Measurements from ENCODE around the gene MCM10.
"Not testable (repeated sequence)": the region's sequence is repeated elsewhere in the genome, so short reads cannot be mapped to it uniquely, and the experiment has no call there.

Gene MCM10

DNA sequence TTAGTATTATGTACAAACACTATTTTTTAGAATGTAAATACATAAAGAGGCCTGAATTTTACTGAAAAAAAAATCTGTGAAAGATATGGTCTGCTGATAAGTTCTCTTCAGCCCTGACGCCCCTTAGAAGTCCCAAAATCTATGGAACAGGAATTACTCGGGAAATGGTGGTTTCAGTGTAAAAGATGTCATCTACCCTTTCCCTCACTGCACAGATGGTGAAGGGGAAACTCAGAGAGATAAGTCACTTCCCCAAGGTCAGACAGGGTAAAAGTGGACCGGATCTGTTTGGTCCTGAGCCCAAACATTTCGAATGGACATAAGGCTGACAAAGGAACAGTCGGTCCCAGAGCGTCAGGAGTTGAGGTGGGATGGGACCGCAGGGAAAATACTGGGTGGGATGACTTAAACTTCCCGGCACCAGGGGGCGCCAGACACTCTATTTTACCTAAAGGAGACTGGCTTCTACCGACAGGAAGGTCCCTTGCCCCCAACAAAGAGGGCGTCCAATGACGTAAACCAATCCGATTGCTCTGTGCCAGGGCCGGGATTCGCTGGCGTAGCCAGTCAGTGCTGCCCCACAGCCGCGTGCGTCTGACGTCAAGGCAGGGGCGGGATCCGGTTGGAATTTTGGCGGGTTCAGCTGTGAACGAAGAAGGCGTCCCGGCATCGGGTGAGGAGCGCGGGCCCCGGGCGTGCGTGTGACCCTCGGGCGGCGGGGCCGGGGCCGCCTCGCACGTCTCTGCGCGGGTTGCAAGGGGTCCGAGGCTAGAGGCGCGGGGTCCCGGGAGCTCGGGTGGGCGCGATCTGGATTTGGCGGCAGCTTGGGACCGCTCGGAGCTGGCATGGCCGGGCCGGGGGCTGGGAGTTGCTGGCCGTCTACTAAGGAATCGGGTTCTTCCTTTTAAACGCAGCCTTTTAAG is at the start of gene MCM10:
Gene MCM10 (plus strand): TSS at position 625 of the 923 bp plus-strand sequence. CDS start 2,645 bp downstream, outside the sequence.
- peak; percentile 100 for DNase-seq (ENCODE audit: low spot score)

DNA sequence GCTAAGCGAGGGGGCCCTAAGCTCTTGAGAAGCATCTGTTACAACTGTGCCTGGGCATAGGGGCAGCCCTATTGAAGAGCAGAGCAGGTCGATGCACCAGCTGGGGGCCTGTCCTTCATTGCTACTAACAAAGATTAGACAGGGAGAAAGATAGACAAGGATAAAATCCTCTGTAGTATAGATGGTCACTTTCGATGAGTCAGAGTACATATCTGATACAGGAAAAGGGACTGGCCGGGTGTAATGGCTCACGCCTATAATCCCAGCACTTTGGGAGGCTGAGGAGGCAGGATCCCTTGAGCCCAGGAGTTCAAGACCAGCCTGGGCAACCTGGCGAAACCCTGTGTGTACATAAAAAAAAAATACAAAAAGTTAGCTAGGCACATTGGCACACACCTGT is 47.8 kb upstream of the MCM10 start:
- no peak for DNase-seq (ENCODE audit: low spot score)

DNA sequence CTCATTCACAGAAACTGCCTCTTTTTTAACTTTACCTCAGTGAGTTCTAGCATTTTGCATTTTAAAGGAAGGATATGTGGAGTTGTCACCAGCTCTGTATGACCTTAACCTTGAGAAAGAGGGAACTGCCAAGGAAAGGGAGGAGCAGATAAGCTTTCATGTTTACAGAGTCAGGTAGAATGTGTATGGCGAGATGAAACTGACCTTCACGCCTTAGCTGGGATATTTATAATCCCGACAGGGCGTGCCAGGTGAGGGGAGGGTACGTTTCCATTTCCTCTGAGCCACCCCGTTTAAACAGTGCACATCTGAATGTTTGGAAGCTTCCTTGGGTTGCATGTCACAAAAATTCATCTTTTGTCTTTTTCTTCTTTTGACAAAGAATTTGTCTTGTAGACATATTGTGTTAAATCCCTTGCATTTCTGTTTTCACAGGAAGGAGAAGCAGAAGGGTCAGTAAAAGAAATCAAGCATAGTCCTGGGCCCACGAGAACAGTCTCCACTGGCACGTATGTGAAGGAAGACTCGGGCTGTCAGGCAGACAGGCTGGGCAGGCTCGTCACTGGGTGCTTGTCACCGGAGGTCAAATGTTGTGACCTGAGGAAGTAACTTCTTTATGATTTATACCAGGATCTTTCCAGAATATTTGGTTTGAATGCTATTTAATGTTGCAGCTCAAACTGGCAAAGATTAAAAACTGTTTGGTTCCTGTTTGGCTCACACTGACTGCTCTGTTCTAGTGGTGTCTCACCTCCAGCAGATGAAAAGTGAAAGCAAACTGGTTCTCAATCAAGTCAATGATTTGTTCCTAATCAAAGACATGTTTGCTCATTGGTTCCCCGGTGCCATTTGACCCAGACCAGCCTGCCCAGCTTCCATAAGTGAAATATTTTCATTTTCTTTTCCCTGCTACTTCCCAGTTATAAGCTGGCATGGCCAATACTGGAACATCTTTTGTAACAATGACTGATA is 45.2 kb upstream of the MCM10 start:
- no peak for DNase-seq (ENCODE audit: low spot score)

DNA sequence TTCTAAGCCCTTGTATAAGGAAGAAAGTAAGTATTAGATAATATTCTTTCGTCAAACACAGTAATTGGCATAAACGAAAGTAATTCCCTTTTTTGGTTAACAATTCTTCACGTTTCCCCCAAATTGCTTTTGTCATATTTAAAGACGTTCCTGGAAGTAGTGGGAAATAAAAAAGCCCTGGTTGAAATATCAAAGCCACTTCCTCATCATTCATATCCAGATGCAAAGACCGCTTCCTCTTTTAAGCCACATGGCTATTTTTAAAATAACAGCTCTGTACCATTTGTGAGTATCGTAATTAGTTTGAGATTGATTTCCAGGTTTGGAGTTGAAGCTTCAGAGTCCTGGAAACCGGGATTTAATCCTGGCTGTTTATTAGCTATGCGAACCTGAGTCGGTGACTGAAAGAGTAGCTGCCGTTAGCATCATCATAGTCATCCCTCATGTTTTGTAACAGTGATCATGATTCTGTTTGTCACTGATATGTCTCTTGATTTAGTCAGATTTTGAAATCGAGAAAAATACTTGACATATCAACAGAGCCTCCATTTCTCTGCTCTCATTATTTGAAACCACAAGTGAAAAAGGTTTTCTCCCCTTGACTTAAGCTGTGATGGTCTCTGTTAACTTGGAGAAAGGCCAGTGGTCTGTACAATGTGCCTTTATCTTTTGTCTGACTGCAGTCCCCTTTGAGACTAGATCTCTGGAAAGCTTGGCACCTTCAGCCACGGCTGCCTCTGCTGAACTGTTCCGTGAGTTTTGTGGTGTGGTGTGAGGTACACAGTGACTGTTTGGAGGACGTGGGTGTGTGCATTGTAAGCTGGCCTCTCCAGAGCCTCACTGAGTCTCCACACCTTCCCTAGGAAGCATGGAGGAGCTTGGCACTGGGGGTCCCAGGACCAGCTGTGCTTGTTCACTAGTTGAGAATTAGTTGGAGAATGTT is 43.2 kb upstream of the MCM10 start:
- DNase-seq (ENCODE audit: low spot score): no peak

DNA sequence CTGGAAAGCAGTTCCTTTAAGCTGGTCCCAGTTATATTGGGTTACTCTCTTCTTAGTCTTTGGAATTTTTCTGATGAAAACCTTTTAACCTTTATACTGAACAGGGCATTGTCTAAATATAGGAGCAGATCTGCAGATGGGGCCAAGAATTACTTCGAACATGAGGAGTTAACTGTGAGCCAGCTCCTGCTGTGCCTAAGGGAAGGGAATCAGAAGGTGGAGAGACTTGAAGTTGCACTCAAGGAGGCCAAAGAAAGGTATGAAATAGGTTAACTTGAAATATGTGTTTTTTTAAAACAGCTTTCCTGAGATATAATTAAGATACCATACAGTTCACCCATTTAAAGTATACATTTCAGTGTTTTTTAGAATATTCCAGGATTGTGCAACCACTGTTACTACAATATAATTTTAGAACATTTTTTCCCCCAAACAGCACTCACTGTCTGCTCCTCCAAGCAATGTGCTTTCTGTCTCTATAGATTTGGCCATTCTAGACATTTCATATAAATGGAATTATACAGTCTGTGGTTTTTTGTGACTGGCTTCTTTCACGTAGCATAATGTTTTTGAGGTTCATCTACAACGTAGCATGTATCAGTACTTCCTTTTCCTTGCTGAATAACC is 42.5 kb upstream of the MCM10 start:
- DNase-seq (ENCODE audit: low spot score): no peak

DNA sequence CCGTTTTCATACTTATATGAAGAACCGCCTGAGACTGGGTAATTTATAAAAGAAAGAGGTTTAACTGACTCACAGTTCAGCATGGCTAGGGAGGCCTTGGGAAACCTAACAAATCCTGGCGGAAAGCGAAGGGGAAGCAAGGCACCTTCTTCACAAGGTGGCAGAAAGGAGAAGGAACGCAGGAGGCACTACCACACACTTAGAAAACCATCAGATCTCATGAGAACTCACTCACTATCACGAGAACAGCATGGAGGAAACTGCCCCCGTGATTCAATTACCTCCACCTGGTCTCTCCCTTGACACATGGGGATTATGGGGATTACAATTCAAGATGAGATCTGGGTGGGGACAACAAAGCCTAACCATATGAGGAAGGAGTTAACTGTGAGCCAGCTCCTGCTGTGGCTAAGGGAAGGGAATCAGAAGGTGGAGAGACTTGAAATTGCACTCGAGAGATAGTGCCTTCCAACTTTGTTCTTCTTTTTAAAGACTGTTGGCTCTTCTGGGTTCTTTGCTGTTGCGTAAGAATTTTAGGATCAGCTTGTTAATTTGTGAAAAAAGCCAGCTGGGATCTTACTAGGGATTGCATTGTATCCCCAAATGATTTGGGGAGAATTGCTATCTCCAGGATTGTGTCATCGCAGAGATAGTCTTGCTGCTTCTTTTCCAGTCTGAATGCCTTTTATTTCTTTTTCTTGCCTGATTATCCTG is 40.4 kb upstream of the MCM10 start:
- no peak for DNase-seq (ENCODE audit: low spot score)

DNA sequence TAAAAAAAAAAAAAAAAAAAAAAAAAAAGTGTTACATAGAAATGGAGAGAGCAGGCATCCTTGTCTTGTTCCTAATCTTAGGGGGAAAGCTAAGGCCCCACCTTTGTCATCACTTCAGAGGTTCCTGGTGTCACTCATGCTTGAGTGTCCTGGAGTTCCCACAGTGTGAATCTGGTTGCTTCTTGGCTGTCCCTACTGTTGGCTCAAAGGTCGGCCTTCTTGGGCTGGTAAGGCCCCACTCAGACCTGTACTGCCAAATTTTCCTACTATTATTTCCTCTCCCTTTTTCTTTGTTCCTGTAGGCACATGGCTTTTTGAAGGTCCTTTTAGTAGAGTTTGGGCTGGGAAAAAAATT is 39.9 kb upstream of the MCM10 start:
- DNase-seq (ENCODE audit: low spot score): no peak

DNA sequence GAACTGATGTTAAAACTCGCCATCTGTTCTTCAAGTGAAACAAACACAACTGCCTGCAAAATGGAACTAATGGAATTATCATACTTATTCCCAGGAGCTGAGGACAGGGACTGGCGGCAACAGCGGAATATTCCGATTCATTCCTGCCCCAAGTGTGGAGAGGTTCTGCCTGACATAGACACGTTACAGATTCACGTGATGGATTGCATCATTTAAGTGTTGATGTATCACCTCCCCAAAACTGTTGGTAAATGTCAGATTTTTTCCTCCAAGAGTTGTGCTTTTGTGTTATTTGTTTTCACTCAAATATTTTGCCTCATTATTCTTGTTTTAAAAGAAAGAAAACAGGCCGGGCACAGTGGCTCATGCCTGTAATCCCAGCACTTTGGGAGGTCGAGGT is 24.7 kb upstream of the MCM10 start:
- no peak for DNase-seq (ENCODE audit: low spot score)

DNA sequence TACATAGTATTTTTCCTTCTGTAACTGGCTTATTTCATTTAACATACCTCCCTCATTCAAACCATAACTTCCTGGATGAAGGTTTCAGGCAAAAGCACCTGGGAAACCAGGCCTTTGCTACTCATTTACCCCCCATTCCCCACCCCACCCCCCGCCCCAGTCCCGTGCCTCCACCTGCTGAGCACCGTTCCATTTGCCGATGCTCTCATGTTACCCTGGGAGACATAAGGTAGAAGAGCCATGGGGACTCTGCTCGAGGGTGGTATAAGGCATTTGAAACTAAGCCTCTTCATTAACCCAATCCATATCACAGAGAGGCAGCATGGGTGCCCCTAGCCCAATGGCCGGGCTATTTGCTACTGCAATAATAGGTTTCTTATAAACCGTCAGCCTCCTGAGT is 22.2 kb upstream of the MCM10 start:
- no peak for DNase-seq (ENCODE audit: low spot score)

DNA sequence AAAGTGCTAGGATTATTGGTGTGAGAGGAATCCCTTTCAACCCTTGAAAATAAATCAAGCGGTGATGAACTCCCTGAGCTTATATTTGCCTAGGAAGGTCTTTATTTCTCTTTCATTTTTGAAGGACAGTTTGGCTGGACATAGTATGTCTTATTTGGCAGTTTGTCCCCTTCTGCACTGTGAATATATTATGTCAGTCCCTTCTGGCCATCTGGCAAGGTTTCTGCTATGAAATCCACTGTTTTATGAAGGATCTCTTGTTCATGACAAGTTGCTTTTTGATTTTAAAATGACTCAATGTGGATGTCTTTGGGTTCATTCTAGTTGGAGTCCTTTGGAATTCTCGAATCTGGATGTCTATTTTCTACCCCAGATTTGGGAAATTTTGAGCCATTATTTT is 21.7 kb upstream of the MCM10 start:
- DNase-seq (ENCODE audit: low spot score): no peak

DNA sequence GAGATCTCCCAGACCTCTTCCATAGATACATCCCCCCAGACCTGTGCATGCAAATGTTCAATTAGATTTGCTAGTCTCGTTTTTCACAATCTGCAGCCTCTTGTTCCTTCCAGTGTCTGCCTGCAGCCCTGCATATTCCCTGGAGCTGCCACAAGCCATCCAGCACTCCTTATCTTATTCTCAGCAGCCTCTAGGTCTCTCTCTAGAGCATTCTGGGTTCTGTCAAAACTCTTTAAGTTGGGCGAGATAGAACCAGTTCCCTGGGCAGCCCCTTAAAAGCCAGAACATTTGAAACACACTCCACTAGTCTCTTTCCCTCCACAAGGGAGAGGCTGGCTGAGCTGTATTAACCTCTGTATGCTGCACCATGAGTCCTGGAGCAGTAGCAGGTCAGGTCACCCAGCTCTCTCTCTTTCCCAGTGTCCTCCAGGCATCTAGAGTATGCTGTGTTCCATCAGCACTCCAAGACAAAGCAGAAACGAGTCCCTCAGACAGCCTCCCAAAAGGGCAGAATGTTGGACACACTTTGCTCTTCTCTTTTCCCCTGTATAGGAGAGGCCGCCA is 20.6 kb upstream of the MCM10 start:
- no peak for DNase-seq (ENCODE audit: low spot score)

DNA sequence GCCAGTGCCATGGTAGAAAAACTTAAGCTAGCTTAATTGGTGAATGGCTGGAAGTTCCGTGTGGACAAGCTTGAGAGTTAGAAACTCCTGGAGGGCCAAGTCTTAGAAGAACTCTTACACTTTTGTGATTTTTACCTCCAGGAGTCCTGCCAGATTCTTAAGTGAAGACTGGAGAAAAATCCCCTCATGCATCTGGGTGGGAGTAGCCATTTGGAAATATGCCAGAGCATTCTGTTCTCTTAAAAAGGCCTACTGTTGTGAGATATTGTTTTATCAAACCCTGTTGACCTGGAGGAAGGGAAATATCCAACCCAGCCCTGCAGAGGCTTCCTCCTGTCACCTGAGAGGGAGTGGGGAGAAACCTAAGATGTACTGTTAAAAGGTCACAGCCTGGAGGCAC is 17.6 kb upstream of the MCM10 start:
- DNase-seq (ENCODE audit: low spot score): no peak

DNA sequence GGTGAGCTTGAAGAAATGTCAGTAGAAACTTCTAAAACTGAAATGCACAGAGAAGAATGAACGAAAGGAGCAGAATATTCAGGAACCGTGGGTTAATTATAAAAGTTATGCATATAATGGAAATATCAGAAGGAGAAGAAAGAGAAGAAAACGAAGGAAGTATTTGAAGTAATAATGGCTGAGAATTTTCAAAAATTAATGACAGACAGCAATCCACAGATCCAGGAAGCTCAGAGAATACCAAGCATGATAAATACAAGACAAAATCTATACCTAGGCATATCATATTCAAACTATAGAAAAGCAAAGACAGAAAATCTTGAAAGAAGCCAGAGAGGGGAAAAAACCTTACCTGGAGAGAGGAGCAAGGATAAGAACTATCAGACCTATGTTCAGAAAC is 16.5 kb upstream of the MCM10 start:
- no peak for DNase-seq (ENCODE audit: low spot score)

DNA sequence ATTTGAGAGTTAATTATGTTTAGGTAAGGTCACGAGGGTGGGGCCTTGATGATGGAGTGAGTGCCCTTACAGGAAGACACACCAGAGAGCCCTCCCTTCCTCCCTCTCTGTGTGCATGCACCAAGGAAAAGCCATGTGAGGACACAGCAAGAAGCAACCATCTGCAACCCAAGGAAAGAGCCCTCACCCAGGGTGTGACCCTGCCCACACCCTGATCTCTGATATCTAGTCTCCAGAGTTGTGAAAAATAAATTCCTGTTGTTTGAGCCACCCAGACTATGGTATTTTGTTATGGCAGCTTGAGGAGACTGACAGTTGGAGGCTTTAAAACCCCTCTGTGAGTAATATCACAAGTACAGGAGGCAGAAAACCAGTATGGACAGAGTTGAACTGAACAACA is 15.0 kb upstream of the MCM10 start:
- DNase-seq (ENCODE audit: low spot score): no peak

DNA sequence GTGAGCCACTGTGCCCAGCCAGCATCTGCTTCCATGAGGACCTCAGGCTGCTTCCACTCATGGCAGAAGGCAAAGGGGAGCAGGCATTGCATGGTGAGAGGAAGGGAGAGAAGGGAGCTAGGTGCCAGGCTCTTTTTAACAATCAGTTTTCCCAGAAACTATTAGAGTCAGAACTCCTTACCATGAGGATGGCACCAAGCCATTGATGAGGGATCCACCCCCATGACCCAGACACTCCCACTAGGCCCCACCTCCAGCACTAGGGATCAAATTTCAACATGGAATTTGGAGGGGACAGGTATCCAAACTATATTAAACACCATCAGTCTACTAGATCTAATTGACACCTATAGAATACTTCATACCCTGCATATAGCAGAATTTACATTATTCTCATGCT is 14.2 kb upstream of the MCM10 start:
- DNase-seq (ENCODE audit: low spot score): no peak

DNA sequence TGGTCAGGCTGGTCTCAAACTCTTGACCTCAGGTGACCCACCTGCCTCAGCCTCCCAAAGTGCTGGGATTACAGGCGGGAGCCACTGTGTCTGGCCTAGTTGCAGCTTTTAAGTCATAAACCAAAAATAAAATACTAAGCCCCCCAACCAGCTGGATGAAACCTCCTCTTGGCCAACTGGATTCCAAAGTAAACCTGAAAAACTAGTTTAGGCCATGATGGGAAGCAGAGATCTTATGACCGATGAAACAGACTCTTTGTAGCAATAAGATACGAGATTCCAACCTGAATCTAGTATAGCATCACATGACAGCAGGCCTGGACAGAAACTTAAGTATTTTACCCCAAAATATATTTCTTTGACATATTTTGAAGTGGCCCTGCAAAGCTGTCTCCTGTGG is 9.1 kb upstream of the MCM10 start:
- DNase-seq (ENCODE audit: low spot score): no peak

DNA sequence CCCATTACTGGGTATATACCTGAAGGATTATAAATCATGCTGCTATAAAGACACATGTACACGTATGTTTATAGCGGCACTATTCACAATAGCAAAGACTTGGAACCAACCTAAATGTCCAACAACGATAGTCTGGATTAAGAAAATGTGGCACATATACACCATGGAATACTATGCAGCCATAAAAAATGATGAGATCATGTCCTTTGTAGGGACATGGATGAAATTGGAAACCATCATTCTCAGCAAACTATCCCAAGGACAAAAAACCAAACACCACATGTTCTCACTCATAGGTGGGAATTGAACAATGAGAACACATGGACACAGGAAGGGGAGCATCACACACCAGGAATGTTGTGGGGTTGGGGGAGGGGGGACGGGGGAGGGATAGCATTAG is 5.5 kb upstream of the MCM10 start:
- DNase-seq (ENCODE audit: low spot score): not testable (repeated sequence)

DNA sequence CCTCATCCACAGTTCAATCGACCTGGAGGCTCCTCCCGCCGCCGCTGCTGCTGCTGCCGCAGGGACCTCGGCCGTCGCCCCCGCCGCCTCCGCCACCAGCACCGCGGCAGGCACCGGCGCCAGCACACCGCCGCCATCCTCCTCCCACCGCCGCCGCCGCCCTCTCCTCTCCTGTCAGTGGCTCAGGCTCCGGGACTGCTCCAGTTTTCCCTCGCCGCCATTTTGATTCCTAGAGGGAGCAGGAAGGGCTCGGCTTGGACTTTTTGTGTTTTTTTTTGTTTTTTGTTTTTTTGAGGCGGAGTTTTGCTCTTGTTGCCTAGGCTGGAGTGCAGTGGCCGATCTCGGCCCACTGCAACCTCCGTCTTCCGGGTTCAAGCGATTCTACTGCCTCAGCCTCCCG is 3.0 kb upstream of the MCM10 start:
- no peak for DNase-seq (ENCODE audit: low spot score)

DNA sequence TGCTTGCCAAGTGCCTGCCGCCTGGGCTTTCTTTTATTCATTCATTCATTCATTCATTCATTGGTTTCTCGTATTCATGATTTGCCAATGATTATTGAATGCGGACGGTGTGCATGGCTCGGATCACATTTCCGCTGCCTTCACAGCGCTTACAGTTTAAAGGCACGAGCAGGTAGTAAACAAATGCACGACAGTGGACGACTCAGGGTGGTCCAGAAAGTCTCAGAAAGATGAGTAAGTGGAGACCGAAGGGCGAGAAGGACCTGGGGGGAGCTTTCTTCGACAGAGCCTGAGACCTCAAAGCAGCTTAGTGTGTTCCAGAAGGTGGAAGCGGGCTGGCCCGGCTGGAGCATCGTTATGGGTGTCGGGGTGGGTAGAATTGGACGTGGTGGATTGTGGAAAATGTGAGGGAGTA is 506 bp downstream of the MCM10 start:
- DNase-seq (ENCODE audit: low spot score): peak; percentile 46

DNA sequence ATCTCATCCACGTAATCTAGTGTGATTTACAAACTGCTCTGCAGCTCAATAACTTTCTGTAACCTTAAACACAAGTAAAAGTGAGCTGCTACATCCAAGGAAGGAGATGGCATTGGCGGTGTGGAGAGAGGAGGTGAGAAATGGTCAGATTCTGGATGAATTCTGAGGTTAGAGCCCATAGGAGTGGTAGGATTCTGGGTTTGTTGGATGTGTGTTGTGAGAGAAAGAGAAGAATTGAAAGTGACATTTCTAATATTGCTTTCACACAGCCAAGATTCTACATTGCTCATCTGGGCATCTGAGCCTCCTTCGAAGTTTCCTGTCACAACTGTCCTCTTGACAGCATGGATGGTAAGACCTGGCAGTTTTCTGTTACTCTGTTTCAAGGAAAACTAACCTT is 2.5 kb downstream of the MCM10 start:
- no peak for DNase-seq (ENCODE audit: low spot score)

Data from RKO (cell line).